SK-MEL-5 (cell line): ENCODE results near the gene SDK1. TPM values are rescaled to one million over a fixed set of nuclear protein-coding genes. Genes with fewer than 3 reads are reported as not detected.

Experiments
- DNase-seq: peaks from one replicate; pipeline ENCODE4 v3.0.0-alpha.2; 2016; ENCODE audit warnings: low read depth, low spot score
- in situ Hi-C: cut with HindIII; loops from 2 replicates; pipeline ENCODE4 v1.10.0; 2016; ENCODE audit warnings: low sequenced_read_pairs, high pct_unique_total_duplicates, low pct_unique_long_range_greater_than_20kb
- total RNA-seq: library from RNA; depleted of rRNA; stranded (reverse); fragments of >200 nt; shearing (Covaris generic); gene quantifications from 2 replicates; pipeline ENCODE4 v1.2.3, GENCODE V29; 2014

The SDK1 gene
- total RNA-seq, 1 experiment from 2014 or later: 0.13 TPM

GRCh38 chr7:3282457-3282856, 18.6 kb upstream of the SDK1 start:
- no peak for DNase-seq
- in situ Hi-C loops: no loop called here

- in situ Hi-C loops: no loop called here
- no peak for DNase-seq
These were observed 17.8 kb upstream of the SDK1 start for GRCh38 chr7:3283130-3283704.

GRCh38 chr7:3285652-3286051, 15.4 kb upstream of the SDK1 start:
- in situ Hi-C loops: no loop called here
- no peak for DNase-seq

GRCh38 chr7:3289996-3290395, 11.1 kb upstream of the SDK1 start:
- in situ Hi-C loops: no loop called here
- DNase-seq: no peak

- in situ Hi-C loops: no loop called here
- no peak for DNase-seq
These were observed 8.4 kb upstream of the SDK1 start for GRCh38 chr7:3292694-3293093.

GRCh38 chr7:3294432-3295100, 6.5 kb upstream of the SDK1 start:
- no peak for DNase-seq
- in situ Hi-C loops: no loop called here

GRCh38 chr7:3297105-3297819, 3.8 kb upstream of the SDK1 start:
- in situ Hi-C loops: no loop called here

GRCh38 chr7:3300221-3300650, 816 bp upstream of the SDK1 start:
- DNase-seq: no peak

More at GRCh38 chr7:3297105-3297819, 3.8 kb upstream of the SDK1 start:
- no peak for DNase-seq

GRCh38 chr7:3301449-3301731, 338 bp downstream of the SDK1 start:
- in situ Hi-C loops: no loop called here
- DNase-seq: no peak

More at GRCh38 chr7:3300221-3300650, 816 bp upstream of the SDK1 start:
- in situ Hi-C loops: no loop called here

GRCh38 chr7:3301831-3302618, 973 bp downstream of the SDK1 start:
- DNase-seq: peak; percentile 53
- in situ Hi-C loops: no loop called here

- DNase-seq: no peak
- in situ Hi-C loops: no loop called here
These were observed 1.7 kb downstream of the SDK1 start for GRCh38 chr7:3302681-3303320.

- in situ Hi-C loops: no loop called here
- no peak for DNase-seq
These were observed 3.1 kb downstream of the SDK1 start for GRCh38 chr7:3304131-3304530.

GRCh38 chr7:3307435-3307834, 6.4 kb downstream of the SDK1 start:
- in situ Hi-C loops: no loop called here
- no peak for DNase-seq

- peak; percentile 28 for DNase-seq
- in situ Hi-C loops: no loop called here
These were observed 8.1 kb downstream of the SDK1 start for GRCh38 chr7:3309140-3309539.

- no peak for DNase-seq
- in situ Hi-C loops: no loop called here
These were observed 8.9 kb downstream of the SDK1 start for GRCh38 chr7:3309956-3310355.

GRCh38 chr7:3310884-3311283, 9.8 kb downstream of the SDK1 start:
- in situ Hi-C loops: no loop called here

GRCh38 chr7:3312583-3312982, 11.5 kb downstream of the SDK1 start:
- in situ Hi-C loops: no loop called here
- DNase-seq: no peak

More at GRCh38 chr7:3310884-3311283, 9.8 kb downstream of the SDK1 start:
- DNase-seq: no peak

GRCh38 chr7:3318874-3319273, 17.8 kb downstream of the SDK1 start:
- no peak for DNase-seq
- in situ Hi-C loops: no loop called here
